T-helper 2 cell treated with Interferon-gamma antibody and Interleukin-4, amounts not matched to agents 100 ng/mL and 5 ng/mL, for 36 hours (primary cell): ENCODE data around the gene C1QL4. TPM values are rescaled to one million over a fixed set of nuclear protein-coding genes. Genes with fewer than 3 reads are reported as not detected.

Source experiments
- intact Hi-C: fragments of 100-400 bp; cut with micrococcal nuclease; formaldehyde crosslinking; loops from one replicate; pipeline ENCODE4 v1.15.1; 2023
- total RNA-seq: library from RNA; stranded (reverse); gene quantifications from 2 replicates; pipeline ENCODE4 v1.2.3, GENCODE V29; 2022

C1QL4 gene
- total RNA-seq, 1 donor from 2014 or later, result not detected

GRCh38 chr12:49349266-49349665 is 12.3 kb upstream of the C1QL4 start:
- intact Hi-C loops, result no loop called here

GRCh38 chr12:49348781-49349180 is 11.8 kb upstream of the C1QL4 start:
- intact Hi-C loops, result no loop called here

- intact Hi-C loops, result loop anchor here (1.0 kb wide), 2 partner anchors 10 to 59 kb away; partner anchors contain the start of gene C1QL4
These were observed 10.6 kb upstream of the C1QL4 start for GRCh38 chr12:49347311-49348193.

- intact Hi-C loops, result loop anchor here (1.0 kb wide), 2 partner anchors 9 to 58 kb away; partner anchors contain the start of gene C1QL4
These were observed 9.8 kb upstream of the C1QL4 start, which contains the start of gene DNAJC22 for GRCh38 chr12:49346659-49347310. TSS of gene DNAJC22 (plus strand) at chr12:49346888. CDS start at chr12:49348873, 1,985 bp downstream.

GRCh38 chr12:49345825-49346658 is 9.1 kb upstream of the C1QL4 start:
- intact Hi-C loops, result no loop called here

- intact Hi-C loops, result no loop called here
These were observed 8.2 kb upstream of the C1QL4 start for GRCh38 chr12:49345051-49345824.

GRCh38 chr12:49344486-49345050 is 7.6 kb upstream of the C1QL4 start:
- intact Hi-C loops, result no loop called here

- intact Hi-C loops, result loop anchor here (1.0 kb wide), 1 partner anchor 55 kb away; no protein-coding TSS in a partner anchor
These were observed 6.1 kb upstream of the C1QL4 start for GRCh38 chr12:49342914-49343731.

GRCh38 chr12:49342066-49342913 is 5.3 kb upstream of the C1QL4 start:
- intact Hi-C loops, result loop anchor here (1.0 kb wide), 1 partner anchor 54 kb away; no protein-coding TSS in a partner anchor

- intact Hi-C loops, result loop anchor here (1.0 kb wide), 1 partner anchor 53 kb away; no protein-coding TSS in a partner anchor
These were observed 4.7 kb upstream of the C1QL4 start for GRCh38 chr12:49341777-49342065.

- intact Hi-C loops, result no loop called here
These were observed 4.2 kb upstream of the C1QL4 start for GRCh38 chr12:49340971-49341776.

GRCh38 chr12:49340095-49340870 is 3.3 kb upstream of the C1QL4 start:
- intact Hi-C loops, result no loop called here

GRCh38 chr12:49339464-49339861 is 2.5 kb upstream of the C1QL4 start:
- intact Hi-C loops, result loop anchor here (5.0 kb wide), 1 partner anchor 357 kb away; no protein-coding TSS in a partner anchor

- intact Hi-C loops, result loop anchor here (5.0 kb wide), 1 partner anchor 357 kb away; no protein-coding TSS in a partner anchor
These were observed 2.0 kb upstream of the C1QL4 start for GRCh38 chr12:49338830-49339463.

GRCh38 chr12:49335955-49336644 is 888 bp downstream of the C1QL4 start:
- intact Hi-C loops, result loop anchor here (2.0 to 5.0 kb wide), 2 partner anchors 13 to 354 kb away; partner anchors contain the start of gene TROAP
